K562 treated with DMSO at 1 percent for 48 hours (cell line): ENCODE results near the gene METTL2A. TPM values are rescaled to one million over a fixed set of nuclear protein-coding genes. Genes with fewer than 3 reads are reported as not detected.

Source experiments
- total RNA-seq: library from RNA; unstranded; fragments of 300-600 nt; gene quantifications from 2 replicates; pipeline ENCODE4 v1.2.3, GENCODE V29; 2022; ENCODE audit warnings: low replicate concordance; ENCODE audit errors: extremely low read depth

METTL2A gene, protein sequence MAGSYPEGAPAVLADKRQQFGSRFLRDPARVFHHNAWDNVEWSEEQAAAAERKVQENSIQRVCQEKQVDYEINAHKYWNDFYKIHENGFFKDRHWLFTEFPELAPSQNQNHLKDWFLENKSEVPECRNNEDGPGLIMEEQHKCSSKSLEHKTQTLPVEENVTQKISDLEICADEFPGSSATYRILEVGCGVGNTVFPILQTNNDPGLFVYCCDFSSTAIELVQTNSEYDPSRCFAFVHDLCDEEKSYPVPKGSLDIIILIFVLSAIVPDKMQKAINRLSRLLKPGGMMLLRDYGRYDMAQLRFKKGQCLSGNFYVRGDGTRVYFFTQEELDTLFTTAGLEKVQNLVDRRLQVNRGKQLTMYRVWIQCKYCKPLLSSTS
- total RNA-seq, result not detected in 2 replicates

DNA sequence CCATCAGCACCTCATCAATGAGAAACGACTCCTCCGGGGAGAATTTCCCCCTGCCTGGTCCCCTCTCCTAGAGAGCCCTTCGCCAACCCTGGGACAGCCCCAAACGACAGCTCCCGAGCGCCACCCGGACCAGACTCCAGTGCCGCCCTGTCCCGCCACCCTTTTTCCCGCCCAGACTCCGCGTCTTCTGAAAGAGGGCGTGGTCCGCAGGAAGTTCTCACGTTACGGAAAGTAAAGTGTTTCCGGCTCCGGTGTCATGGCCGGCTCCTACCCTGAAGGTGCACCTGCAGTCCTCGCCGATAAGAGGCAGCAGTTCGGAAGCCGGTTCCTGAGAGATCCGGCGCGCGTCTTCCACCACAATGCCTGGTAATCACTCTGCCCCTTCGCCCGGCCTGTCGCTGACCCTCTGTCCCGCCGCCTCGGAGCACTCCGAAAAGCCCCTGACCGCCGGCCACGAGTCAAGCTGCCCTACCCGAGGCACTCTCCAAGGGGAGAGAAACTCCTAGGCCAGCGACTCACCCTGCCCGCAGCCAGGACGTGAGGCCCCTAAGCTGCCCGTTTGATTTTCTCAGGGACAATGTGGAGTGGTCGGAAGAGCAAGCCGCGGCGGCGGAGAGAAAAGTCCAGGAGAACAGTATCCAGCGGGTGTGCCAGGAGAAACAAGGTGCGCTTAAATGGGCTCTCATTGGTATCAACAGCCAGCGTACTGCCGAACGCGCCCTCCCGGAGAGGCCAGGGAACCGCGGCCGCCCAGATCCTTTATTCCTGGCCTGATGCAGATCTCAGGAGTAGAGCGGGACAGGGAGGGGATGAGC lies at the start of gene METTL2A:
Gene METTL2A (plus strand): TSS at position 251 of the 815 bp plus-strand sequence. CDS start 6 bp downstream, at position 257.

DNA sequence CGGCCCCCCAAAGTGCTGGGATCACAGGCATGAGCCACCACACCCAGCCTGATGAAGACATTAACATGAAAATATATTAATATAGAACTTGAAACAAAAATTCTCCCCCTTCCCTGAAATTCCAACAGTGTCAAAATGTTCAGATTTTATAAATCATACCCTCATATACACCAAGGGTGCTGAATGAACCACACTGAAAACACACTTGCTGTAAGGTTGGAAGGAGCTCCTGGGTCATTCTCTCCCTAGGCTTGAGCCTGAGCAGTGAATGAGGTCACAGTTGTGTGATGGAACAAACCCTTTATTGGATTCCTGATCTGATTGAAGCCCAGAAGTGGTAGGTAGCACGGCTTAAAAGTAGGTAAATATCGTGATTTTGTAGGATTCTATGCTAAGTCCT lies 43.4 kb upstream of the METTL2A start, which contains the start of gene EFCAB3:
Gene EFCAB3 (plus strand): TSS at position 301 of the 400 bp plus-strand sequence. CDS start 2,427 bp downstream, outside the sequence.

DNA sequence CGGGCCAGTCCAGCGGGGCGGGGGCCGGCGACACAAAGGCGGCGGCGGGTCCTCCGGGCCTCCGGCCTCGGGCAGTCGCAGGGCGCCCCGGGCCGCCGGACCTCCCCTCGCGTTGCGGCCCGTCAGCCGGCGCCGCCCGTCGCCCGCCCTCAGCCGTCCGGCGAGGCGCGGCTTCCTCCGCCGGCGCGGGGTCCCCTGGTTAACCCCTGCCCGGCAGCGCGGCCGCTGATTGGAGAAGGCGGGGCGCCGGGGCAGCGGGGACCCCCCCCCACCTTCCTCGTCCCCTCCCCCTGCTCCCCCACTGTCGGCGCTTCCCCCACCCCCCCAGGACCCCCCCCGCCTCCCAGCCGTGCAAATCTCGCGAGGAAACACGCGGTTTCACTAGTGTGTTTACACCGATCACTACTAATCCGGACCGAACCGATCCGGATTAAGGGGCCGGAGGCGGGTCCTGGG lies 54.8 kb downstream of the METTL2A start, which contains the start of gene TLK2:
Gene TLK2 (plus strand): TSS at position 402 of the 456 bp plus-strand sequence. CDS start 2,301 bp downstream, outside the sequence.

Other genes starting within 250 kb of the METTL2A start
- gene EFCAB3, start 43.3 kb upstream of the METTL2A start, total RNA-seq, result not detected in 2 replicates
- gene TLK2, start 54.9 kb downstream of the METTL2A start, total RNA-seq, result not detected in 2 replicates
- not detected in 2 replicates for gene MRC2, start 203.8 kb downstream of the METTL2A start, total RNA-seq